Left colon (tissue), 2 donors: Measurements from ENCODE around the gene ASB2. TPM values are rescaled to one million over a fixed set of nuclear protein-coding genes. Genes with fewer than 3 reads are reported as not detected.

ENCODE experiments used
- ATAC-seq: fragments of 200-7000 bp; cut with Tn5 transposase; one replicate; pipeline ENCODE4 v1.9.1; 2020; ENCODE audit warnings: mild to moderate bottlenecking, moderate library complexity
- DNase-seq, 2 donors: peaks; one replicate each; pipeline ENCODE4 v3.0.0-alpha.2; 2020
- intact Hi-C, 2 donors: fragments of 100-400 bp; cut with DNase I in 1 of 2; cut with micrococcal nuclease in 1 of 2; formaldehyde crosslinking; loops; one replicate each; pipeline versions ENCODE4 v1.11.2 to v1.14.0; 2022; cut with DNase I, micrococcal nuclease
- total RNA-seq, 2 donors: library from RNA; stranded (reverse); fragmentation: NEBNext Ultra II Directional; extraction: Animal tissue kit (Norgen Biotek cat#: 25700); gene quantifications; one replicate each; pipeline ENCODE4 v1.2.1, GENCODE V29; 2021
- donor health status: DM: no; HTN: no; CAD: no.
- donor health status: DM: yes; HTN: yes; CAD: no.

The ASB2 gene
- total RNA-seq, 2 donors from 2014 or later, result 1.5 to 13.7 TPM

GRCh38 chr14:93969082-93969828, 7.1 kb downstream of the ASB2 start:
- ATAC-seq (no peak), DNase-seq (no peak)
- intact Hi-C loops, result no loop called here

- intact Hi-C loops, result no loop called here
- DNase-seq (no peak), ATAC-seq (no peak)
Observed at GRCh38 chr14:93967637-93968250, 8.6 kb downstream of the ASB2 start.

- ATAC-seq (no peak), DNase-seq (no peak)
- intact Hi-C loops, result no loop called here
Observed at GRCh38 chr14:93965946-93966474, 10.4 kb downstream of the ASB2 start.

- intact Hi-C loops, result no loop called here
- no peak for DNase-seq
- no peak for ATAC-seq
Observed at GRCh38 chr14:93965287-93965821, 11.0 kb downstream of the ASB2 start.

- DNase-seq (no peak), ATAC-seq (no peak)
- intact Hi-C loops, result no loop called here
Observed at GRCh38 chr14:93964820-93965286, 11.5 kb downstream of the ASB2 start.

GRCh38 chr14:93964281-93964680, 12.1 kb downstream of the ASB2 start:
- intact Hi-C loops, result no loop called here
- no peak for ATAC-seq
- no peak for DNase-seq

GRCh38 chr14:93963692-93964091, 12.7 kb downstream of the ASB2 start:
- DNase-seq, result no peak
- intact Hi-C loops, result no loop called here
- no peak for ATAC-seq

GRCh38 chr14:93962701-93963601, 13.4 kb downstream of the ASB2 start:
- DNase-seq (peak; percentile 54 to 58), ATAC-seq (peak; percentile 51)
- intact Hi-C loops, result no loop called here

GRCh38 chr14:93961620-93962019, 14.8 kb downstream of the ASB2 start:
- ATAC-seq (no peak), DNase-seq (no peak)
- intact Hi-C loops, result no loop called here

GRCh38 chr14:93960774-93961438, 15.5 kb downstream of the ASB2 start:
- ATAC-seq, result no peak
- intact Hi-C loops, result no loop called here
- DNase-seq, result no peak

- intact Hi-C loops, result no loop called here
- DNase-seq (no peak), ATAC-seq (no peak)
Observed at GRCh38 chr14:93960108-93960475, 16.3 kb downstream of the ASB2 start.

GRCh38 chr14:93959239-93960107, 16.9 kb downstream of the ASB2 start:
- DNase-seq, result peak; percentile 70 to 80
- peak; percentile 58 for ATAC-seq
- intact Hi-C loops, result no loop called here

- intact Hi-C loops, result no loop called here
Observed at GRCh38 chr14:93958567-93959238, 17.7 kb downstream of the ASB2 start.

GRCh38 chr14:93957751-93958566, 18.4 kb downstream of the ASB2 start:
- intact Hi-C loops, result no loop called here
- DNase-seq, result no peak
- ATAC-seq, result no peak

More at GRCh38 chr14:93958567-93959238, 17.7 kb downstream of the ASB2 start:
- ATAC-seq (no peak), DNase-seq (no peak)

GRCh38 chr14:93957333-93957710, 19.0 kb downstream of the ASB2 start:
- DNase-seq (no peak), ATAC-seq (no peak)

More at GRCh38 chr14:93957333-93957710, 19.0 kb downstream of the ASB2 start:
- intact Hi-C loops, result no loop called here
